ENCODE measurements around the gene HIC2.
"Not testable (repeated sequence)": the region's sequence is repeated elsewhere in the genome, so short reads cannot be mapped to it uniquely, and the experiment has no call there.

Gene HIC2

GRCh38 chr22:21417227-21417746, at the start of gene HIC2:
HIC2 (plus strand) TSS chr22:21417371; CDS start chr22:21442832, 25,461 bp downstream.
- peak within 1 kb of the TSS; percentile 51 for H3K4me3 ChIP-seq (ENCODE audit: low read depth, low read length)

GRCh38 chr22:21368603-21369310, 48.4 kb upstream of the HIC2 start:
- H3K4me3 ChIP-seq (ENCODE audit: low read depth, low read length) = not testable (repeated sequence)

DNA sequence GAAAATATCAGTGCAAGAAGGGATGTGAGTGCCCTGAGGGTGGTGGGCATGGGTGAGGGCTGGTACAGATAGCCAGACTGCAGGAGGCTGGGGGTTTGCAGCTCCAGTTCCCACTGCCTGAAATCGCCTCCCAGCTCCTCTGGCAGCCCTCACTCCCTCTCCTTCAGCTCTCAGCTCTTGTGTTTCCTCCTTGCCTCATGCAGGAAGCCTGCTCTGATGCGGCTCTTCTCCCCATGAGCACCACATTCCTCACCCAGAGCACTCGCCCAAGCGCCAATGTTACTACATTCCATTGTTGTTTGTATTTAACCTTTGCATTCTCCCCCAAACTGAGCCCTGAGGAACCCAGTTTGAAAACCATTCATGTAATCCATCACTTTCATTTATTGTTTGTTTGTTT, 41.3 kb upstream of the HIC2 start:
- not testable (repeated sequence) for H3K4me3 ChIP-seq (ENCODE audit: low read depth, low read length)

DNA sequence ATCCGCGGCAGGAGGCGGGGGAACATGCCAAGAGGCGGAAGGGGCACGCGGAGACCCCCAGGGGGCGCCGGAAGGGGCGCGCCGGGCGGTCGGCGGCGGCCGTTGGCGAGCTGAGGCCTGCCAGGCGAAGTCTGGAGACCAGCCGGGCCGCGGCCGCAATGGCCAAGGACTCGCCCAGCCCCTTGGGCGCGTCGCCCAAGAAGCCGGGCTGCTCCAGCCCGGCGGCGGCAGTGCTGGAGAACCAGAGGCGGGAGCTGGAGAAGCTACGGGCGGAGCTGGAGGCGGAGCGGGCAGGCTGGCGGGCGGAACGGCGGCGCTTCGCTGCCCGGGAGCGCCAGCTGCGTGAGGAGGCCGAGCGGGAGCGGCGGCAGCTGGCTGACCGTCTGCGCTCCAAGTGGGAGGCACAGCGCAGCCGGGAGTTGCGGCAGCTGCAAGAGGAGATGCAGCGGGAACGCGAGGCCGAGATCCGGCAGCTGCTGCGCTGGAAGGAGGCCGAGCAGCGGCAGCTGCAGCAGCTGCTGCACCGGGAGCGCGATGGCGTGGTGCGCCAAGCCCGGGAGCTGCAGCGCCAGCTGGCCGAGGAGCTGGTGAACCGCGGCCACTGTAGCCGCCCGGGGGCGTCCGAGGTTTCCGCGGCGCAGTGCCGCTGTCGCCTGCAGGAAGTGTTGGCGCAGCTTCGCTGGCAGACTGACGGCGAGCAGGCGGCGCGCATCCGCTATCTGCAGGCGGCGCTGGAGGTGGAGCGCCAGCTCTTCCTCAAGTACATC, 33.3 kb upstream of the HIC2 start, which contains the start of gene RIMBP3B:
Gene RIMBP3B (plus strand): TSS at position 51 of the 767 bp plus-strand sequence. CDS start 108 bp downstream, at position 159.
- H3K4me3 ChIP-seq (ENCODE audit: low read depth, low read length) = not testable (repeated sequence)

DNA sequence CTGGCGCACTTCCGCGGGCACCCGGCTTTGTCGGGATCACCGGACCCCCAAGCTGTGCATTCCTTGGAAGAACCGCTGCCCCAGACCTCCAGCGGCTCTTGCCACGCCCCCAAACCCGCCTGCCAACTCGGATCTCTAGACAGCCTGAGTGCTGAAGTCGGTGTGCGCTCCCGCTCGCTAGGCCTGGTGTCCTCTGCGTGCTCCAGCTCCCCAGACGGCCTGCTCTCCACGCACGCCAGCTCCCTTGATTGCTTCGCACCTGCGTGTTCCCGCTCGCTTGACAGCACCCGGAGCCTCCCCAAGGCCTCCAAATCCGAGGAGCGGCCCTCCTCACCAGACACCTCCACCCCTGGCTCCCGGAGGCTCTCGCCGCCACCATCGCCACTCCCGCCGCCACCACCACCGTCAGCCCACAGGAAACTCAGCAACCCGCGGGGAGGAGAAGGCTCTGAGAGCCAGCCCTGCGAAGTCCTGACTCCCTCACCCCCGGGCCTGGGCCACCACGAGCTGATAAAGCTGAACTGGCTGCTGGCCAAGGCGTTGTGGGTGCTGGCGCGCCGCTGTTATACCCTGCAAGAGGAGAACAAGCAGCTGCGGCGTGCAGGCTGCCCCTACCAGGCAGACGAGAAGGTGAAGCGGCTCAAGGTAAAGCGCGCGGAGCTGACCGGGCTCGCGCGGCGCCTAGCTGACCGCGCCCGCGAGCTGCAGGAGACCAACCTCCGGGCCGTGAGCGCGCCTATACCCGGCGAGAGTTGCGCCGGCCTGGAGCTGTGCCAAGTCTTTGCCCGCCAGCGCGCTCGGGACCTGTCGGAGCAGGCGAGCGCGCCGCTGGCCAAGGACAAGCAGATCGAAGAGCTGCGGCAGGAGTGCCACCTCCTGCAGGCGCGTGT, 32.5 kb upstream of the HIC2 start:
- not testable (repeated sequence) for H3K4me3 ChIP-seq (ENCODE audit: low read depth, low read length)

DNA sequence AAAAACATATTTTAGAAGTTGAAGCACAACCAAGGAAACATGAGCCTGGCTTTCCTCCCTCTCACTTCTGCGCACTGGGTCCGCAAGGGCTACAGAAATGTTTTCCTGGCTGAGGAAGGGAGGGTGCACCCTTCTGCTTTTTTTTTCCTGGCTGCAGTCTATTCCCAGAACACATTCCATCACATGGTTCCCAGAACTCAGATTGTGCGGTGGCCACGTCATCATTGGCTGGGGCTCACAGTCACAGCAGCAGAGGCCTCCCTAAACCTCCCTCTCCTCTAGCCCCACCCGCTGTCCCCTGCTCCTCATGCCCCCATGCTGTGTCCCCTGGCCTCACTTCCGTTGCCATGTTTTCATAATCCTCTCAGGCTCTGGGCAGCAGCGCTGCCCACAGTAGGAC, 27.7 kb upstream of the HIC2 start:
- H3K4me3 ChIP-seq (ENCODE audit: low read depth, low read length) = not testable (repeated sequence)

DNA sequence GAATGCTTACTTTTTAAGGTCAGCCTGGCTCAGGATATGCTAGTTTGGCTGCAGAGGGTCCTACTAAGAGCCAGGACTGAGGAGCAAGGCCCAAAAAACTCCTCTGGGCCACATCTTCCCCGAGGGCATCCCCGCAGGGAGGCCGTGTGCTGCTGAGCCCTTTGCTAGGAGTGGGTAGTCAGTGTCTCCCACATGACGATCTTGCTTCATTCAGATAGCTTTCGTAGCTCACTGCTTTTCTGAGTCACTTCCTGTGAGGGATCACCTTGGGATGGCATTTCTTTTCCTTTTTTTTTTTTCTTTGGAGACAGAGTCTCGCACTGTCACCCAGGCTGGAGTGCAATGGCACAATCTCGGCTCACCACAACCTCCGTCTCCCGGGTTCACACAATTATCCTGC, 27.2 kb upstream of the HIC2 start:
- not testable (repeated sequence) for H3K4me3 ChIP-seq (ENCODE audit: low read depth, low read length)

DNA sequence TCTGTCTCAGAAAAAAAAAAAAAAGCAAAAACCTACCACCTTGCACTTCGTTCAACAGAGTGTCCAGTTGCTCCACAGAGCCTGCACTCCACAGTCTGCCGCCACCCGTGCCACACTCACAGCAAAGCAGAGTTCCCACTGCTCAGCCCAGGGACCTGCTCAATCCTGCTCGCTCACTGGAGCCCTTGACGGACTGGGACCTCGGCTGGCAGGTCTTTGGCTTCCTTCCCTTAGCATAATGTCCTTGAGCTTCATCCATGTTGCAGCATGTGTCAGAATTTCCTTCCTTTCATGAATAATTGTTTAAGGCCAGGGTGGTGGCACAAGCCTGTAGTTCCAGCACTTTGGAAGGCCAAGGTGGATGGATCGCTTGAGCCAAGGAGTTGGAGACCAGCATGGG, 22.6 kb upstream of the HIC2 start:
- H3K4me3 ChIP-seq (ENCODE audit: low read depth, low read length) = not testable (repeated sequence)

DNA sequence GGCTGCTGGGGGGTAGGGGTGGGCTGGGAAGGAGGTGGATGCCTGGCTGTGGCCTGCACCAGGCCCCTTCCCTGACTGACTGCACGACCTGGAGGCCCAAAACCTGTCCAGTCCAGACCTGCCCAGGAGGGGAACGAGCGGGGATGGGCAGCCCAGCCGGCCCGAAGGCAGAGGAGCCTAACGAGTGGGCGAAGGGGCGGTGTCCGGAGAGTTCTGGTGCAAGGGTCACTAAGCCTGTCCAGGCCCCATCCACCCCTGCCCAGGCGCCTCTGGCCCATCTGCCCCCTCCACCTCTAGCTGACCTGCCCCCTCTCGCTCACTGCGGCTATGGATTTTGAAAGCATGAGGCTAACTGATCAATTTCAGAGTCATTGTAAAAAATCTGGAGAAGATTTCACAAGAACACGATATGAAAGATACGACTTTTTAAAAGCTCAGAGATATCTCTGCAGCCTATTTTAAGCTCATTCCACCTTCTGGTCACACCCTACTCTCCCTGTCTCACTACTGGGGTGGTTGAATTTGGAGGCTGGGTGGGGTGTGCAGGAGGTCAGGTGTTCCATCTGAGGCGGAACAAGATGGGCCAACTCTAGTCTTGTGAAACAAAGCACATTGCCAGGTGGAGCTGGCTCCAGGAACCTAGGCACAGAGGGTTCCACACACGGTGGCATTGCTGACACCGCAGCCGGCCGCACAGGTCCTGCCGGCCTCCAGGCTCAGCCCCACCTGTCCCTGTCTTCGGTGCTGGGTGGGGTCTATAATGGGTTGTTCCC, 15.8 kb upstream of the HIC2 start:
- not testable (repeated sequence) for H3K4me3 ChIP-seq (ENCODE audit: low read depth, low read length)

DNA sequence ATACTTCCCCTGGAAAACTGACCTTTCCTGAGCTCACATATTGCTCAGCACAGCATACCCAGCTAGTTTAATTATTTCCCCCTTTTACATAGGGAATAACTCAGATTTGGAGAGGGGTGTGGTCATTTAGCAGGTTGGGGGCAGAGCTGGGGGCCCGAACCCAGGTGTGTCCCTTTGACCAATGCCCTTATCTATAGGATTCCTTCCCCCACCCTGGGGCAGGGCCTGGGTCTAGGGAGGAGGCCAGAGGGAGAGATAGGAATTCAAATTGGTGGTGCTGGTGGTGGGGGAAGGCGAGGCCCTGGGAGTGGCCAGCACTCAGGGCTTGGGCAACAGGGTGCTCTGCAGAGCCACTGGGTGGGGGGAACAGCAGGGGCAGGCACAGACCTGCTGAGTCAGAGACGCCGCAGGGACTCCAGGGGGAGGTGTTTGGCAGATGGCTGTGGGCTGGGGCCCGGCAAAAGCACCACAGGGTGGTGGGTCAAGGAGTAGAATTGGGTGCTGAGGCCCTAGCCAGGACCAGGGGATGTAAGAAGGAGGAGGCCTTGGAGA, 14.3 kb upstream of the HIC2 start:
- H3K4me3 ChIP-seq (ENCODE audit: low read depth, low read length) = not testable (repeated sequence)

DNA sequence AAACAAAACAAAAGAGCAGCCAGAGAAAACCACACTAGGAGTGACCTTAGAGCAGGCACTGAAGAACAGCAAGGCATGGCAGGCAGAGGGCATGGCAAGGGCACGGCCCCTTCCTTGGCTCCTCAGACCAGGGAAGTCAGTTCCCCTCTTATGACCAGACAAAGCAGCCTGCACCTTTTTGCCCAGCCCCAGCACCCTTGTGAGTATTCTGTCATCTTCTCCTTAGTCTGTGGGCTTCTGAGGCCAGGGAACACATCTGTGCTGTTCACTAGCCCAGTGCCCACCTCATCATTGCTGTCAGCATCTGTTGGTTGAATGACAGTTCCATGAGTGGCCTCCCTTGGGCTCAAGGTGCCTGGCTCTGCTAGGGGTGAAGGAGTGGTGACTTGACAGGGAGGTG, 10.0 kb upstream of the HIC2 start:
- H3K4me3 ChIP-seq (ENCODE audit: low read depth, low read length) = not testable (repeated sequence)

DNA sequence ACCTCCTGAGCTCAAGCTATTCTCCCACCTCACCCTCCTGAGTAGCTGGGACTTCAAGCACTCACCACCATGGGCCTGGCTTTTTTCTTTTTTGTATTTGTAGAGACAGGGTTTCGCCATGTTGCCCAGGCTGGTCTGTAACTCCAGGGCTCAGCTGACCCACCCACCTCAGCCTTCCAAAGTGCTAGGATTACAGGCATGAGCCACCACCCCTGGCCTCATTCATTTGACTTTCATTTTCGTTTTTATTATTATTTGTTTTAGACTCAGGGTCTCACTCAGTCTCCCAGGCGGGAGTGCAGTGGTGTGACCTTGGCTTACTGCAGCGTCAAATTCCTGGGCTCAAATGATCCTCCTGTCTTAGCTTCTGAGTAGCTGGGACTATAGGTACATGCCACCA, 9.4 kb upstream of the HIC2 start:
- not testable (repeated sequence) for H3K4me3 ChIP-seq (ENCODE audit: low read depth, low read length)

GRCh38 chr22:21416375-21416774, 796 bp upstream of the HIC2 start:
- H3K4me3 ChIP-seq (ENCODE audit: low read depth, low read length) = not testable (repeated sequence)

- peak overlapping the region; percentile 51 for H3K4me3 ChIP-seq (ENCODE audit: low read depth, low read length)
These were observed 682 bp downstream of the HIC2 start for GRCh38 chr22:21417853-21418252.

GRCh38 chr22:21418974-21419638, 1.9 kb downstream of the HIC2 start:
- H3K4me3 ChIP-seq (ENCODE audit: low read depth, low read length) = not testable (repeated sequence)

DNA sequence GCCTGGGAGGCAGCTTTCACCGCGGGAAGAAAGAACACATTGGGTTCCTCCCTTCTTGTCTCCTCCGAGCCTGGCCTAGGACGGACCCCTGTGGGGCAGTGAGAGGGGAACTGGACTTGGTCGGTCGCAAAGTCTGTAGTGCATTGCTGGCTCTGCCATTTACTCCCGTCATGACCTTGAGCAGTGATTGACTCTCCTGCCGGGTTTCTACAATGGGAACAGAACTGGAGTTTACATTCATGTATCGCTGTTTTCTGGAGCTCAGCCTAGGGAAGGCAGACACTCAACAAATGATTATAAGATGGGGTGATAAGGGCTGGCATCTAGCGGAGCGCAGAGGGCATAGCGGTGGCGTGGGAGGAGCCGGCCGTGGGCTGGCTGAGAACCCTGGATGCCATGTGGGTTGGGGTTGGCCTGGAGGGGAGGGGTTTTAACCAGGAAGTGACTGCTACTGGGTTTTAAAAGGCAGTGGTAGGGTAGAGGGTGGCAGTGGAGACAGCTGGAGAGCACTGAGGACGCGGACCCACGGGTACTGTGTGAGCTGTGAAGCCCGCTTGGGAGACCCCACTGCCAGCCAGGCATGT, 3.1 kb downstream of the HIC2 start:
- not testable (repeated sequence) for H3K4me3 ChIP-seq (ENCODE audit: low read depth, low read length)

DNA sequence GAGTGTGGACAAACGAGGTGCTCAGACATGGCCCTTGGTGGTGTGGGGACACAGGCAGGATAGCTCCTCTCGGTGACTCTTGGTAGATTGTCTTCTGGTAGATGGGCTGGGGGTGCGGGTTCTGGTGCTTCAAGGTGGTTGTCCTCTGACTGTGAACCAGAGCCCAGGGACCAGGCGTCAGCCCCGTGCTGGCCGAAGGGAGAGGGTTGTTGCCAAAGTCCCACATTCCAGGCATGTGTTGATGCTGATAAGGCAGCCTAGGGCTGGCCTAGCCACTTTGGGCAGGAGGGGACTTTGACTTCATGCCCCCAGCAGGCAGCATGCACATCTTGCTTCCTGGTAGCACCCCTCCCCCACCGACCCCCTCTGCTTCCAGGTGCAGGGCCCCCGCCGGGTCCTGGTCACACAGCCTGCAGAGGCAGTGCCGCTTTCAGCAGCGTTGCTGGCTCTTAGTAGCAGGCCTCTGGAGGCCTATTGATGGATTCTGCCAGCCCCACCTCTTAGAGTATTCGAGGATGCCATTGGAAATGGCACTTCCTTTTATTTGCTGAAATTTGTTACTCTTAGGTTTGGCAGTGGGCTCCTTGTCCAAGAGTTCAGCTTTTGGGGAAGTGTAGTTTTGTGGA, 7.0 kb downstream of the HIC2 start:
- not testable (repeated sequence) for H3K4me3 ChIP-seq (ENCODE audit: low read depth, low read length)
